HFFc6 (cell line): ENCODE measurements around the gene CRISP1. TPM values are rescaled to one million over a fixed set of nuclear protein-coding genes. Genes with fewer than 3 reads are reported as not detected.

Experiments
- DNase-seq: peaks from one replicate; pipeline ENCODE4 v3.0.0-alpha.2; 2018
- H3K27ac Mint-ChIP-seq: 2 replicates; pipeline ENCODE4 v1.8.0; 2020; ENCODE audit warnings: mild to moderate bottlenecking, mixed read lengths
- H3K27me3 Mint-ChIP-seq: 2 replicates; pipeline ENCODE4 v1.8.0; 2021; ENCODE audit warnings: mild to moderate bottlenecking, moderate library complexity, mixed read lengths; ENCODE audit not compliant: insufficient read depth
- H3K36me3 Mint-ChIP-seq: 2 replicates; pipeline ENCODE4 v1.8.0; 2021; ENCODE audit warnings: low read depth, mixed read lengths
- H3K4me1 Mint-ChIP-seq: 2 replicates; pipeline ENCODE4 v1.8.0; 2020; ENCODE audit warnings: low read depth, mixed read lengths
- H3K4me3 Mint-ChIP-seq: 2 replicates; pipeline ENCODE4 v1.8.0; 2020; ENCODE audit warnings: mild to moderate bottlenecking, moderate library complexity, mixed read lengths
- H3K9me3 Mint-ChIP-seq: 2 replicates; pipeline ENCODE4 v1.8.0; 2020; ENCODE audit warnings: mild to moderate bottlenecking, mixed read lengths
- CTCF ChIP-seq: fragments of 200-600 bp; sonication (generic); IDR thresholded peaks from 2 replicates; pipeline ENCODE4 v1.5.0; 2021; ENCODE audit warnings: antibody characterized with exemption, mild to moderate bottlenecking
- total RNA-seq, 6 experiments: library from RNA; stranded (reverse); fragmentation: NEBNext Ultra II Directional; extraction: Animal tissue kit (Norgen Biotek cat#: 25700); gene quantifications; 2 replicates in 1 of 6; 3 replicates in 5 of 6; pipeline ENCODE4 v1.2.3, GENCODE V29; 2021

The CRISP1 gene
- total RNA-seq, 6 experiments from 2014 or later, result not detected

- no peak overlapping the region for H3K4me3 Mint-ChIP-seq
- H3K9me3 Mint-ChIP-seq, result peaks cover 35% of the 10 kb centered on the region
- DNase-seq, result no peak
- H3K27ac Mint-ChIP-seq, result no peak overlapping the region
- no peak for TF ChIP-seq CTCF
- H3K4me1 Mint-ChIP-seq, result no peaks in the 10 kb centered on the region
- H3K36me3 Mint-ChIP-seq, result 0 out of 2 replicates have a peak, but pooled peaks cover 3% of the 10 kb centered on the region
- H3K27me3 Mint-ChIP-seq, result no peaks in the 10 kb centered on the region
These were observed 25.9 kb upstream of the CRISP1 start for GRCh38 chr6:49892280-49892679.

- no peak overlapping the region for H3K4me3 Mint-ChIP-seq
- H3K27ac Mint-ChIP-seq, result no peak overlapping the region
- 0 out of 2 replicates have a peak, but pooled peaks cover 3% of the 10 kb centered on the region for H3K36me3 Mint-ChIP-seq
- no peaks in the 10 kb centered on the region for H3K27me3 Mint-ChIP-seq
- H3K4me1 Mint-ChIP-seq, result no peaks in the 10 kb centered on the region
- TF ChIP-seq CTCF, result no peak
- no peak for DNase-seq
- peaks cover 44% of the 10 kb centered on the region for H3K9me3 Mint-ChIP-seq
These were observed 24.7 kb upstream of the CRISP1 start for GRCh38 chr6:49890988-49891387.

- Mint-ChIP-seq H3K27ac (no peak overlapping the region), H3K4me3 (no peak overlapping the region), H3K36me3 (peaks cover 3% of the 10 kb centered on the region; the same call in 1 of the 2 replicates), H3K9me3 (peaks cover 63% of the 10 kb centered on the region), H3K27me3 (no peaks in the 10 kb centered on the region), H3K4me1 (no peaks in the 10 kb centered on the region)
- no peak for DNase-seq
- no peak for TF ChIP-seq CTCF
These were observed 22.6 kb upstream of the CRISP1 start for GRCh38 chr6:49888742-49889431.

GRCh38 chr6:49868951-49869529, 2.7 kb upstream of the CRISP1 start:
- no peaks in the 10 kb centered on the region for H3K4me1 Mint-ChIP-seq
- no peaks in the 10 kb centered on the region for H3K27me3 Mint-ChIP-seq
- no peak overlapping the region for H3K4me3 Mint-ChIP-seq
- H3K9me3 Mint-ChIP-seq, result peaks cover 31% of the 10 kb centered on the region
- no peak for TF ChIP-seq CTCF
- H3K27ac Mint-ChIP-seq, result no peak overlapping the region
- no peak for DNase-seq
- H3K36me3 Mint-ChIP-seq, result no peaks in the 10 kb centered on the region

GRCh38 chr6:49856282-49856681, 10.1 kb downstream of the CRISP1 start:
- TF ChIP-seq CTCF, result no peak
- Mint-ChIP-seq H3K36me3 (no peaks in the 10 kb centered on the region), H3K27ac (no peak overlapping the region), H3K9me3 (peaks cover 12% of the 10 kb centered on the region), H3K4me3 (no peak overlapping the region), H3K27me3 (no peaks in the 10 kb centered on the region), H3K4me1 (no peaks in the 10 kb centered on the region)
- DNase-seq, result no peak
